HG02588 (cell line): Measurements from ENCODE around the gene PBX1.

ENCODE experiments used
- ATAC-seq: cut with Tn5 transposase; IDR thresholded peaks from one replicate; pipeline ENCODE4 v1.9.1; 2021; ENCODE audit warnings: mild to moderate bottlenecking, moderate library complexity; ENCODE audit not compliant: unreplicated experiment

Gene PBX1

DNA sequence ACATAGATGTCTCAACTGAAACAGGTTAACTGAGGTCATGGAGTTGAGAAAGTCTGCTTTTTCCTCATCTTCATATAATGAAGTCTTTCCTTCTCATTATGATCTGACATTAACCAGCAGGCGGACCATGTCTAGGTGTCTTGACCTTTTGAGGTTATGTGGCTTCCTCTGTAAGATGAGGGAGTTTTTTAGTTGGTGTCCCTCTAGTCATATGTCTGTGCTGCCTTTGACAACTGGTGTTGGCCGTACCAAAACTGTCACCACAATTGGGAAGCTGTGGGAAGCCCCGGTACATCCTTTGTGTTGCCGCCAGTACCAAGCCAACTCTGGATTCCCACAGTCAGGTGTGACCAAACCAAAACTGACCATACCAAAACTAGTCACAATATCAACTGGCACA is 105.1 kb downstream of the PBX1 start:
- no peak for ATAC-seq

DNA sequence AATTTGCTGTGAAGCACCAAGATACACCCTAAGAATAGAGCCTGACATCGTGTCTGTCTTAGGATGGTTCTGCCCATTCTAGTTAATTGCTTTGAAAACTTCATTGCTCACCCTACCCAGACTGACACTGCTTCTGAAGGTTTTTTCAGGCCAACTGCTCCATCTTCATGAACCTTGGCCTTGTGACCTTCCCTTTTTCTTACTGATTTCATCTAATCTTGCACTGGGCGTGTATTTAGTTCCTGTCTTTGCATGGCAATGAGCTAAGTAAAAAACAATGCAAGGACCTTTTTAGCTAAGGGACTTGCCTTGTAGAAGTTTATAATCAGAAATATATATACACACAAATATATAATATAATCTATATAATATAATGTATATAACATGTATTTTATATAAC is 108.0 kb downstream of the PBX1 start:
- no peak for ATAC-seq

DNA sequence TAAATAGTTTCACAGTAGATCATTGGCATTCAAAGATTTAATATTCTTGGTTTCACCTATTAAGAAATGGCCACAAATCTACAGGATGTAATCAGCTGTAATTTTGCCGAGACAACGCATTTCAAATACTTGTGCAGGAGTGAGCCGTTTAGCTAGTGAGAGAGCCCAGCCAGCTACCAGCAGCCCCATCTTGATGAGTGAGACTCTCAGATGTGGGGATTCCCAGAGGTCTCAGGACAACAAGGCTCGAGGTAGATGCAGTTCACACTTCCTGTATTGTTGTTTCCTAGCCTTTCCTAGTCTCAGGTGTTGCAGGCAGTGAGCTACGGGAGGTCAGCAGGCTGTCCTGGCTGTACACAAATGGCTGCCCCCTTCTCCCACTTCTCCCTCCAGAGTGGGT is 108.6 kb downstream of the PBX1 start:
- ATAC-seq = no peak

DNA sequence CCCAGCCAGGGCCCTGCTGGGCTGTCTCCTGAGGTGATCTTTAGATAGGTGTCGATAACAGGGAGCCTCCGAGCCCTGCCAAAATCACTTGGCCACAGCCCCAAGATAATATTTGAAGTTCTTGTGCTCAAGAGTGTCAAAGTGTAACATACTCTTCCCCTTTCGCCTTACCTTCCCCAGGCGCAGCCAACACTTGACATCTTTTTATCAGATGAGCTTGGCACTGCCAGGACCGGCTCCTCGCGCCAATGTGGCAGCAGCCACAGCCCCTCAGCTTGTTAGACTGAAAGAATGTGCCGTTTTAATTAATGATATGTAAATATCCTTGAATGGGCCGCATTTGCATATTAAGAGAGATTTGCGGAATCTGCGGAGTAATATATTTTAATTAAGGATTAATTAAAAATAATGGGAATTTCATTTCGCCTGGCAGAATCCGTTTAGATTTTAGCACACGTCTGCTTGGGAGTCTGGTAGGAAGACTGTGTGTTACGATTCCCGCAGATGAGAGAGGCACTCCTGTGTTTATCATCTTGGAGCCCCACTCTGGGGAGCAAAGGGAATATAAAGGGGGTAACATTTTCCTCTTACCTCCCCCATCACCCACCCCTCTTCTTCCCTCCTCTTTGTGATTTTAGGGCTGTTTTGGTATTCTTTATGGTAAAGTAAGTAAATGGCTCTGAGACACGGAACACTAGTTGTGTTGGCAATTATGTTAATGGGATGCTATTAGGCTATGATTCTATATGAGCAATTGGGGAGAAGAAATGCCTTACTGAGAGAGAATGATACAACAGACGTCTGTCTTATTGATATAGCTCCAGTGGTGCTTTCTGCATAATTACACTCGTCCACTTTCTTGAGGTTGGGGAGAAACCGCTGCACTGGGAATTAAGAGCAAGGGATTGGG is 109.8 kb downstream of the PBX1 start:
- no peak for ATAC-seq

DNA sequence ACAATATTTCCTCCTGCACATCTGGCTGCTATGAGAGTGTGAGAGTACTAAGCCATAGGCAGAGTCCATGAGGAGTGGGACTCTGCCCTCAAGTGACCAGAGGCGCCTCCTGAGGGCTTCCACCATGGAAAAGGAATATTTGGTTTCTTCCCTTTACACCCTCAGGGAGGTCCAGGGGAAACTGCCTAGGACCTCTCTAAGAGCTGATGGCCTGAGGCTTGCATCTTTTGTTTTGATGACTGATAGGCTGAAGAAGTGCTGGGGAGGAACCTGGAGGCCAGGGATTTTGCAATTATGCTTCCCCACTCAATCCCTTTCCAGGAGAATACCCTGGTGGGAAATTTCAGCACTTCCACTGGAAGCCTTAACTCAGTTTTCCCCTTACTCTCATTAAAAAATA is 111.0 kb downstream of the PBX1 start:
- ATAC-seq = no peak

DNA sequence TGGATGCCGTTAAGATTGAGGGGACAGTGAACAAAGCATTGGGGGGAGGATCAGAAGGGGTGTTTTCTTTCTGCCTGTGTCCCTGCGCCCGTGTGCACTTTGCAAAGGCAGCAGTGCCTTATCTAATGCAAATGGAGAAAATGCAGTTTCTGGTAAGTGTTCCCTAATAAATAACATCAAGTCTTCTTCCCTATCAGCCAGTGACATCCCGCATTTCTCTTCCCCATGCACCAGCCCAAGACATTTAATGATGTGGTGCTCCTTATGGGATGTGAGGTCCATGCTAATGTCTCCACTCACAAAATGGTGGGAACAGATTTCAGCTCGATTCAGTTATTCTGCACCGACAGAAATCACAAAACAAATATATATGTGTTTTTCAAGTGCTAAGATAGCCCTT is 111.8 kb downstream of the PBX1 start:
- ATAC-seq = no peak

DNA sequence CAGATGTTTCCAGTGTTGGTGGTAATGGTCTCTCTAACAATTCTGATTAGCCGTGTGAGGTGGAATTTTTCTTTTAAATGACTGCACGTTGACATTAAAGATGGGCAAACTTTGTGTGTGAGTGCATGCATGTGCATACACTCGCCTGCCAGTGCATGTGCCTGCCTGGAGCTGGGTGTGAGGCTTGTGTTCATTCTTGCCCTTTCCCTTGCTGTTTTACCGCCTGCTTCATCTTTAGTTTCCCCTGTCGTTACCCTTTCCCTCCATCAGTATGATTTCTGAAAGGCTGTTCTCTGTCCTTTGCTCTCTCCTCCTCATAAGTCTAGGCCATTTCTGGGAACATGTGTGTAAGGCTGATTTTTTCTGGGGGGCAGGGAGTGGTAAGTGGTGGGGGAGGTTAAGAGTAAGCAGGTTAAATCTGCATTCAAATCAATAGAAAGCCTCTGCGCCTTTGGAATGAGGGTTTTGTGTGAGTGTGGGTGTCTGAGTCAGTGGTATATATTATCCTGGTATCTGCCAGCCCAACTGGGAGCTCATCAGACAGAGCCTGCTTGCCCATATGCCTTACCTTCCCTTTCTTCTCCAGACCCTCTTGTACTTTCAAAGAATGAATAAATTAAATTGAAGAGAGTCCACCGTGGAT is 112.5 kb downstream of the PBX1 start:
- ATAC-seq = no peak

DNA sequence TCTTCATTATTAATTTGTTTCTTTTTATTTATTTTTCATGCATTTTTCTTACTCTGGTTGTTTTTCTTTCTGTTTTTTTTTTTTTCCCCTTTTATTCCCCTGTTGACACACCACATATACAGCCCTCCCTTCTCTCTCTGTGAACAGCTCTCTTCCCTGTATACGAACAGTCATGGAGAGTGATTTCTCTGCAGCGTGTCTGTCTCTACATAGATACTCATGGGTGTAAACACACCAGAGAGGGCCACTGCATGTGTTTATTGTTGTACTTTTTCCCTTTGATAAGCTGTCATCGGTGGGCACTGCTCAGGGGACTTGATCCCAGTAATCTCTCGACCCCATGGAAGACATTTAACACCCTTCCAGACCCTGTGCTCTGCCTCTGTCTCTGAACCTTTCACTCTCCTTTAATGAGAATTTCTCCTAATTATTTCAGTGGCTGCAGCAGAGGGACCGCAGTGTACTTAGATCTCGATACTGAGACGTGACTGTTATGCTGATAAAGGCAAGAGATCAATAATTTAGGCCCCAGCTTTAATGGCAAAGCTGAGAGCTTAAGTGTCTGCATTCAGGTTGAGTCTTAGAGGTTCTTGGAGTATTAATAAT is 113.1 kb downstream of the PBX1 start:
- no peak for ATAC-seq

DNA sequence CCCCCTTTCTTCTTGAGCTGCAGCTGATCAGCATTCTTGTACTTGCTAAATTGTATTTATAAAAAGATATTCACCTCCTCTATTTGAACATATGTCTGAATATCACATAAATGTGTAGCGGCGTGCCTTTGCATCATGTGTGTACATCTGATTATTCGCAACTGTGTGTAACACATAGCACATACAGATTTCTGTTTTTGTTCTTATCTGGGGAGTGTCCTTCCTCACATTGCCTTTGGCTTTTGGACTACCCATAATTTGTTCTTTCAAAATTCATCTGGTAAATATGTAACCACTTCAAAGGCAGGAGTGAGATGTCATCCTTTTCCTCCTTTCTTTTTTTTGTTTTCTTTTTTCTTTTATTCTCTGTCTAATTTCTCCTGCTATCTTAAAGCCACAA is 113.6 kb downstream of the PBX1 start:
- ATAC-seq = no peak

DNA sequence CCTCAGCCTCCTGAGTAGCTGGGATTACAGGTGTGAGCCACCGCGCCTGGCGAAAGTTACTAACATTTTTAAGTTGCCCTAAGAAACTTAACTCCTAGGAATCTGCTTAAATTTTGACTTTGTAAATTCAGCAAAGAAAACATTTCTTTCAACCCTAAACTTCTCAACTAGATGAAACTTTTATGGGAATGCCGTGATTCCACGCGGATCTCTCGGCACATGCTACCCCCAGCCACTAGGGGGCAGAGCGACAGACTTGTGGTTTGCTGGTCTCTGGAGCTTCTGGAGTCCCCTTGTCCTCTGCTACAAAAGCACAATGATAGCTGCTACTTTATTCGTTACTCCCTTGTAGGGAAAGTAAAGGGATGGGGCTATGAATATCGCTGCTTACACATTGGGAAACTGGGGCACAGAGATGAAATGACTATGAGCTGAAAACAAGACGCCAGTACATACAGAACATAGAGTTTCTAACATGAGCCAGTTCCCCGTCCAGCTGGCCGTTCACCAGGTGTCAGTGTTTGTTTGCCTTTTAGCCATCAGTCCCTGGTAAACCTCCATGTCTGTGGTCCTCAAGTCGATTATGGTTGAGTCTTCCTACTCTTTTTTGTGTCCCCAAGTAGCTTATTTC is 114.7 kb downstream of the PBX1 start:
- ATAC-seq = no peak

DNA sequence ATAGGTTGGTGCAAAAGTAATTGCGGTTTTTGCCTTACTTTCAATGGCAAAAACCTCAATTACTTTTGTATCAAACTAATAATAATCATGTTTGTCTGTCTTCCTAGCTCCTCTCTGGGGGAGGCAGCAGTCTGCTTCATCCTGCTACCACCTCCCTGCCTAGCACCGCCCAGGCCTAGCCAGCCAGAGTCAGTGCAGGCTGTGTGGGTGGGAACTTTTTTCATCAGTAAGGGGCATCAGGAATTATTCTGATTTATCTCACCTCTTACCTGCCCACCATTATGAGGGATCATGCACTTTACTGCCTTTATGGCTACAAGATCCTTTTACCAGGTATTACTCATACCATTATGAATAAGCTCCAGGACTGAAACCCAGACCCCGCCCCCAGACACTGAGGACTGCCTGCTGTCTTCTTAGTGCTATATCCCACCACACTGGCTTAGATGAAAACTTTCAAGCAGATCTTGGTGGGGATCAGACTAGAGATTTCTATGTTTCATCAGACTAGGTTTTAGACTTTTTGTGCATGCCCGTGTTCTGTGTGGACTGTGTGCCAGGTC is 116.4 kb downstream of the PBX1 start:
- ATAC-seq = no peak

DNA sequence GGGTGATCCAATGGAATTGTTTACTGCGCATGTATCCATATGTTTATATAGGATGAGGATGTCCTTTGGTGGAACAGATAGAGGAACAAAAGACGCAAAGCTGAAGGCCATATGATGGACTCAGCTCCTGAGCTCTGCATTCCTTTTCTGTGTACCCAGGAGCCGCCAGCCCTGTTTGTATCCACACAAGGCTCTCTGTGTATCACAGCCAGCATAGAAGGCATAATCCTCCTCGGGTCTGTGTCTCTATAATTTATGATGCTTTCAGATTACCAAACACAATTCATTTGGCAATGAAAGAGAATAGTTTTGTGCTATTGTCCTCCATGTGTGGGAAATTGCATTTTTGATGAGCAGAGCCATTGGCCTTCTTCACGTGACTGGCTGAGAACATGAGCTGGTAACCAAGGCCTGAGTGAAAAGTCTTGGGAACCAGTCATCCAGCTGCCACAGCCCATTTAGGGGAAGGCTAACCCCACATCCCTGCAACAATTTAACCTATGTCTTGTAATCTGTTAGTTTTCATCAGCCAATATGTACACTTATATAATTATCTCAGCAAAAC is 119.2 kb downstream of the PBX1 start:
- ATAC-seq = no peak

DNA sequence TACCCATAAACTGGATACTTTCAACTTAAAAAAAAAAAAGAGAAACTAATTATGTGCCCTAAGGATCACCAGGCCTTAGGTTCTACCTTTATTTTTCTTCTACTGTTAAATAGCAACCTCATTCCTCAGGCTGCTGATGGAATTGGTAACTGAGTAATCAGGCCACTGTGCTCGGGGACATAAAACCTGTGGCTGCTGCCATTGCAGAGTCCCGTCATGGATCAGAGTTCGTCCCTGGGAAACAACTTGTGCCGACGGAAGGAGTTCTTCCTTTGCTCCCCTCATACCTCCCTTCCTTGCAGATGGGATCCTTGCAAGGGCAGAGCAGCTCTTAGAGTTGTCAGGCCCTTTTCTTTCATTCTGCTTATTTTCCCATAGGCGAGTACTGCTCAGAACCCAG is 123.6 kb downstream of the PBX1 start:
- no peak for ATAC-seq

DNA sequence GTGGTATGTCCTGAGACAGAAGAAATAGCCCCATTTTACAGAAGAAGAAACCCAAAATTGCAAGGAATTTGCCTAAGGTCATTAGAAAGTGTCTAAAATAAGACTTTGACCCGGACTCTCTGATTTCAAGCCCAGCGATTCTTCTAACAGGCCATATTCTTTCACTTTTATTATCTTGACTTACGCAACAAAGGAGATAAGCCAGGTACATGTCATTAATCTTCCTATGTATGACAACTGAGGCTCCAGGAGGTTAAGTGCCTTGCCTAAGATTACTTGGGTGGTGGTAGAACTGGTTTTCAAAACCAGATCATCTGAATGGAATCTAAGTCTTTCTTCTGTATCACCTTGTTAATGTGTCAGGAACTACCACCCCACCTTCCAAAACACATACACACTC is 124.3 kb downstream of the PBX1 start:
- no peak for ATAC-seq

DNA sequence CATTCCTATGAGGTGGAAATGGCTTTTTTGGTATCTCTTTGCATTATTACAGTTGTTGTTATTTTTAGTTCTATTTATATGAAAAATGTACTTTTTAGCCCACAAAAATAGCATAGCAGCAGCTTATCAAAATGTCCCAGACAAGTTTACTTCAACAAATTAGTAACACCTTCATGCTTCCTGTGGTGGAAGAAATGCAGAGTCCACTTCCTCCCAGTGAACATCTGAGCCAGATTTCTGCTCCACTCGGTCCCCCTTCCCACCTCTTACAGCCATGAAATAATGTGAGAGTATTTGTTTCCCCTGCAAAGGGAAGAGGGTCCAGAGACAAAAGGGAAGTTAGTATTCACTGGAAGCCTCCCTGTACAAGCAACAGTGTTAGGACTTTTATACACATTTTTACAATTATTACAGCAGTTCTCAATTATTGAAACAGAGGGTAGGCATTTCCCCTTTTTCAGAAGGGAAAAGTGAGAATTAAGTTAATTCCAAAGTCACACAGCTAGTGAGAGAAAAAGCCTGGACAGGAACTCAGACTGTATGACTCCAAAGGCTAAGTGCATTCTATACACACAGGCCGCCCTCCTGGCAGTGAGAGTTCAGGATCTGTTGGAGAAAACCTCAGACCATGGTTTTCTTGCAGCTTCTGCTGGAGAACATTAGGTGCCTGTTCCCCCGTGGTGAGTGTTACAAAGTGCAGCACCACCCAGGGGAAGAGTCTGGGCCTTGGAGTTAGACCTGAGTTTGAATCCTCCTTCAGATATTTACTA is 126.5 kb downstream of the PBX1 start:
- ATAC-seq = no peak

DNA sequence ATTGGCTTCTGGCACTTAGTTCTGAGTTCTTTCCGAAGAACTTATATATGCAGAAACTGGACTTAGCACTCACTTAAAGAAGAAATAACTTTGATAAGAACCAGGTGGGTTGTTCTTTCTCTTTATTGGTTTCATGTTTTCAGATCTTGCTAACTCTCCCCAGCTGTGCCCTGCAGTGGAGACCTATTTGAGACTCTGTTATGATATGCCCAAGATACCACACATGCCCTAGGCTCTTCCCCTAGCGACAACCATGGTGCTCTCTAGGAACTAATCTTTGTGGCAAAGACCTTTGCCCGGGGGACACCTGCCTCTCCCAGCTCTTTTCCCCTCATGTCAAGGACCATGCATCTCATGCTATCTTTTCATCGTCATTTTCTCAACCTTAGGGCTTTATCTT is 128.8 kb downstream of the PBX1 start:
- ATAC-seq = no peak

DNA sequence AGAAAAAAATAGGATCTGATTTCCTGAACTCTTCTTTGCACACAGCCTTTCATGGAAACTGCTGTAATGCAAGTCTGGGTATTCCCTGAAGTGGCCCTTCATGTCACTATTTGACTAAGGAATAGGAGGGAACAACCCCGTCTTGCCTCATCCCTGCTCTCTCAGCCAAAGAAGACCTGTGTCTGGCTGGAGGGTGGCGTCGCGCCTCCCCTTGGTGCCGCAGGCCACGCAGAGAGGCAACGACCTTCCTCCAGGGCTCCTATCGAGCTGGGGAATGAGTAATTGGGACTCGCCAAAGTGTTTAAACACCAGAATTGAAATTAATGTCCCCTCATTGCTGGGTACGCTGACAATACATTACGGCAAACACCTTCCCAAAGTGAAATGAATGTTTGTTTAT is 129.8 kb downstream of the PBX1 start:
- ATAC-seq = no peak

DNA sequence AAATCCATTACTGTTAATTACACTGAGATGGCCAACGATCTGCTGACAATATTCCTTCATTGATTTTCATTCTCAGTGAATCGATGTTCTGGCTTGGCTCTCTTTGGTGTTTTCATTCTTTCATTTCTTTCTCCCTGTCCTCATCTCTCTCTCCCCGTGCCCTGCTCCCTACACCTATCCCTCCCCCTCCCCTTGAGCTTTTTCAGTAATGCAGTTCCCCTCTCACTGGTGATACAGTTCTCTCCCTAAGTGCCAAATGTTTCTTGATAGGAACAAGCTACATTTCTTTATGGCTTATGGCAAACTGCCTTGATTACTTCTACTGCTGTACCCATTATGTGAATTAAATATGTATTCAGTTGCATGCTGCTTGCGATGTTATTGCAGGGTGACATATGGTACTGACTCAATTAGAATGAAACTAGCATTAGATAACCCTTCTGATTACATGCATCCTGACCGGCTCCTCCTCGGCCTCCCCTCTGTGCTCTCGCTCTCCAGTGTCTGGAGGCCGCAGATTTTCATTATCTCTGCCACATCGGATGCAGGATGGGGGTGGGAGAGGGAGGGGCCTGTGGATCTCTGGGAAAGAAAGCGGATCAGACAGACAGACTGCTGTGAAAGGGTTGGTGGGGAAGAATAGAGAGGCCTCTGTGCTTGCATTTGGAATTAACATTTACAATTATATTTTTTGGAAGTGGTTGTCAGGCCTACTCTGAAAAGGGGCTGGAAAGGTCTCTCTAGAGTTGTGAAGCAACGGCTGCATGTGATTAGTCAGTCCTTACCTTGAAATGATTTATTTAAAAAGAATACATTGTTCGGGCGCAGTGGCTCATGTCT is 130.9 kb downstream of the PBX1 start:
- no peak for ATAC-seq

DNA sequence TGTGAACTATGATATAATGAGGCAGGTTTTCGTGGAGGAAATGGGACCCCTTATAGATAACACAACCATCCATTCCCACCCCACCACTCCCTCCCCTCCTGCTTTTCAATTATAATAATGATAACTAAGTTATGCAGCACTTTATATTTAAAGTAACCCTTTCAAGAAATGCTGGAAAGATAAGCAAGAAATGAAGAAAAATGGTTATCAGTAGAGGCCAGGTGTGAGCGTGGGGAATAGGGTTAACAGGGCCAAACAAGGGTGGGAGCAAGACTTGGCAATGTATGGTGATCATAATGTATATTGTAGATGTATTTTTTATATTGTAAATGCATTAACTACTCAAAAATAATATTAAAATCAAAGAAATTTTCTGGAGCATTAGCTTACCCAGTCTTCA is 133.4 kb downstream of the PBX1 start:
- no peak for ATAC-seq
